Hematopoietic multipotent progenitor cell treated with erythropoietin and hydrocortisone succinate and interleukin-3 and kit ligand, for 15 days (in vitro differentiated cells): Measurements from ENCODE around the gene RMI1.
"Not testable (repeated sequence)": the region's sequence is repeated elsewhere in the genome, so short reads cannot be mapped to it uniquely, and the experiment has no call there.

Source experiments
- DNase-seq: peaks from one replicate; pipeline ENCODE4 v3.0.0-alpha.2; 2015; ENCODE audit warnings: low spot score

Gene RMI1

GRCh38 chr9:84007662-84008061 lies 27.1 kb downstream of the RMI1 start:
- no peak for DNase-seq

- DNase-seq = no peak
Observed at GRCh38 chr9:84024041-84024575, 43.5 kb downstream of the RMI1 start.

GRCh38 chr9:84027201-84027600 lies 46.6 kb downstream of the RMI1 start:
- DNase-seq = no peak

- no peak for DNase-seq
Observed at GRCh38 chr9:84031534-84031933, 50.9 kb downstream of the RMI1 start.

- DNase-seq = not testable (repeated sequence)
Observed at GRCh38 chr9:84041857-84042256, 61.3 kb downstream of the RMI1 start.

GRCh38 chr9:84045481-84046097 lies 65.0 kb downstream of the RMI1 start:
- no peak for DNase-seq
